Mesodermal cell (in vitro differentiated cells): ENCODE results near the gene ACO2.

Experiments
- H3K27ac ChIP-seq: 2 replicates; pipeline ENCODE4 v1.7.0; 2013; ENCODE audit warnings: mild to moderate bottlenecking, low read depth, low read length, moderate library complexity; ENCODE audit not compliant: severe bottlenecking
- H3K36me3 ChIP-seq: 2 replicates; pipeline ENCODE4 v1.7.1; 2013; ENCODE audit warnings: mild to moderate bottlenecking, low read length, moderate library complexity; ENCODE audit not compliant: control insufficient read depth, insufficient read depth
- H3K4me1 ChIP-seq: one replicate; pipeline ENCODE4 v1.7.1; 2013; ENCODE audit warnings: mild to moderate bottlenecking, low read length; ENCODE audit not compliant: insufficient read depth, control insufficient read depth, poor library complexity, severe bottlenecking
- H3K4me3 ChIP-seq: 2 replicates; pipeline ENCODE4 v1.7.0; 2013; ENCODE audit warnings: low read length, control low read depth, mild to moderate bottlenecking; ENCODE audit not compliant: insufficient read depth, poor library complexity, severe bottlenecking; ENCODE audit errors: extremely low read depth
- H3K9me3 ChIP-seq: 2 replicates; pipeline ENCODE4 v1.7.1; 2013; ENCODE audit warnings: mild to moderate bottlenecking, low read length, moderate library complexity; ENCODE audit not compliant: control insufficient read depth
- WGBS, 2 experiments: methylation state at CpG; one replicate each; pipeline ENCODE4 v1.1.5; 2013; ENCODE audit warnings: missing lambda C conversion rate in 2 of 2; ENCODE audit not compliant: insufficient coverage in 2 of 2; 5-methylcytosine and 5-hydroxymethylcytosine counted together

Gene ACO2

GRCh38 chr22:41524809-41525449 is 56.0 kb downstream of the ACO2 start:
- peaks cover 70% of the 10 kb centered on the region for H3K36me3 ChIP-seq
- no peak overlapping the region for H3K4me3 ChIP-seq
- WGBS, 2 experiments = 94 to 97% methylated on average over 8 of the region's 17 CpGs
- no peaks in the 10 kb centered on the region for H3K9me3 ChIP-seq
- H3K27ac ChIP-seq = peak overlapping the region; percentile 29
- H3K4me1 ChIP-seq = no peaks in the 10 kb centered on the region

GRCh38 chr22:41525450-41526225 is 56.7 kb downstream of the ACO2 start:
- WGBS, 2 experiments = 92 to 97% methylated on average over 8 to 13 of the region's 13 CpGs
- Histone ChIP-seq H3K4me3 (no peak overlapping the region), H3K27ac (no peak overlapping the region)

GRCh38 chr22:41526226-41526829 is 57.4 kb downstream of the ACO2 start:
- Histone ChIP-seq H3K27ac (no peak overlapping the region), H3K9me3 (no peaks in the 10 kb centered on the region), H3K4me3 (no peak overlapping the region), H3K36me3 (peaks cover 79% of the 10 kb centered on the region), H3K4me1 (no peaks in the 10 kb centered on the region)
- WGBS, 2 experiments = 90% methylated on average over 12 of the region's 12 CpGs

More at GRCh38 chr22:41525450-41526225, 56.7 kb downstream of the ACO2 start:
- no peaks in the 10 kb centered on the region for H3K9me3 ChIP-seq
- no peaks in the 10 kb centered on the region for H3K4me1 ChIP-seq
- peaks cover 76% of the 10 kb centered on the region for H3K36me3 ChIP-seq

- Histone ChIP-seq H3K4me3 (no peak overlapping the region), H3K9me3 (no peaks in the 10 kb centered on the region), H3K27ac (no peak overlapping the region), H3K36me3 (peaks cover 87% of the 10 kb centered on the region), H3K4me1 (no peaks in the 10 kb centered on the region)
- 93 to 94% methylated on average over 26 to 31 of the region's 32 CpGs for WGBS, 2 experiments
Measured at GRCh38 chr22:41526830-41527799, 58.2 kb downstream of the ACO2 start.

- no peaks in the 10 kb centered on the region for H3K9me3 ChIP-seq
- 94 to 95% methylated on average over 12 of the region's 16 CpGs for WGBS, 2 experiments
- H3K36me3 ChIP-seq = peaks cover 87% of the 10 kb centered on the region
- H3K27ac ChIP-seq = no peak overlapping the region
- no peak overlapping the region for H3K4me3 ChIP-seq
- no peaks in the 10 kb centered on the region for H3K4me1 ChIP-seq
Measured at GRCh38 chr22:41528132-41528766, 59.3 kb downstream of the ACO2 start.

- 93 to 97% methylated on average over 13 of the region's 13 CpGs for WGBS, 2 experiments
- Histone ChIP-seq H3K4me3 (no peak overlapping the region), H3K27ac (no peak overlapping the region), H3K36me3 (peaks cover 84% of the 10 kb centered on the region), H3K9me3 (no peaks in the 10 kb centered on the region), H3K4me1 (no peaks in the 10 kb centered on the region)
Measured at GRCh38 chr22:41528938-41529561, 60.1 kb downstream of the ACO2 start.

- Histone ChIP-seq H3K9me3 (no peaks in the 10 kb centered on the region), H3K4me1 (no peaks in the 10 kb centered on the region), H3K27ac (no peak overlapping the region), H3K4me3 (no peak overlapping the region), H3K36me3 (peaks cover 75% of the 10 kb centered on the region)
- 94 to 97% methylated on average over 10 to 15 of the region's 18 CpGs for WGBS, 2 experiments
Measured at GRCh38 chr22:41530890-41531714, 62.2 kb downstream of the ACO2 start.

GRCh38 chr22:41531715-41532477 is 63.0 kb downstream of the ACO2 start:
- H3K27ac ChIP-seq = no peak overlapping the region
- WGBS, 2 experiments = 94 to 95% methylated on average over 14 to 17 of the region's 17 CpGs
- peaks cover 71% of the 10 kb centered on the region for H3K36me3 ChIP-seq
- H3K4me3 ChIP-seq = no peak overlapping the region
- no peaks in the 10 kb centered on the region for H3K4me1 ChIP-seq
- H3K9me3 ChIP-seq = no peaks in the 10 kb centered on the region
